ENCODE data around the gene RAB23. TPM values are rescaled to one million over a fixed set of nuclear protein-coding genes. Genes with fewer than 3 reads are reported as not detected.

The RAB23 gene
- total RNA-seq, 1 donor from 2014 or later, result 21.4 TPM

DNA sequence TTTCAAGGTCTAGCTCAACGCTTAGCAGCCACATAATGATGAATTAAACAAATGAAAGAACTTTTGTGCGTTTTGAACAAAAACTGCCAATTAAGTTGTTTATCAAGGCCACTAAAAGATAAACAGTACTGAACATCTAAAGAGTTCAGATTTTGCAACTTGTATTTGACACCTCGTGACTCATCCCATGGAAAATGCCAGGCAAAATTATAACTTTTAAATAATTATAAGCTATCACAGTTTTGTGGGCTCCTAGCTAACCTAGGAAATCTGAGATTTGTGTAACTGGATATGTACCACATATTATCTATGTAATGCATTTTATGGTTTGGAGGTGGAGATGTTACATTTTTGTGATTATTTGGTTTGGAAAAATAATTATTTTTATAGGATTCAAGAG, 59.6 kb downstream of the RAB23 start:
- H3K27me3 ChIP-seq (ENCODE audit: insufficient read depth, low read length), result no peaks in the 10 kb centered on the region
- Mint-ChIP-seq H3K9me3 (ENCODE audit: unreplicated experiment) (no peaks in the 10 kb centered on the region), H3K27me3 (ENCODE audit: low read depth, unreplicated experiment) (no peaks in the 10 kb centered on the region), H3K27ac (ENCODE audit: unreplicated experiment) (no peak overlapping the region), H3K4me1 (ENCODE audit: low read depth, unreplicated experiment) (peaks cover 6% of the 10 kb centered on the region), H3K4me3 (ENCODE audit: unreplicated experiment) (no peak overlapping the region), H3K36me3 (ENCODE audit: low read depth, unreplicated experiment) (peaks cover 4% of the 10 kb centered on the region)
- H3K9ac ChIP-seq (ENCODE audit: low read length), result no peak overlapping the region
- no peaks in the 10 kb centered on the region for H3K4me1 ChIP-seq (ENCODE audit: insufficient read depth, low read length)
- no peaks in the 10 kb centered on the region for H4K20me1 ChIP-seq (ENCODE audit: insufficient read depth, low read length)
- no peak for DNase-seq (ENCODE audit: low read depth)
- no peak overlapping the region for H3K27ac ChIP-seq (ENCODE audit: low read depth, low read length)
- TF ChIP-seq, protein P1, sequence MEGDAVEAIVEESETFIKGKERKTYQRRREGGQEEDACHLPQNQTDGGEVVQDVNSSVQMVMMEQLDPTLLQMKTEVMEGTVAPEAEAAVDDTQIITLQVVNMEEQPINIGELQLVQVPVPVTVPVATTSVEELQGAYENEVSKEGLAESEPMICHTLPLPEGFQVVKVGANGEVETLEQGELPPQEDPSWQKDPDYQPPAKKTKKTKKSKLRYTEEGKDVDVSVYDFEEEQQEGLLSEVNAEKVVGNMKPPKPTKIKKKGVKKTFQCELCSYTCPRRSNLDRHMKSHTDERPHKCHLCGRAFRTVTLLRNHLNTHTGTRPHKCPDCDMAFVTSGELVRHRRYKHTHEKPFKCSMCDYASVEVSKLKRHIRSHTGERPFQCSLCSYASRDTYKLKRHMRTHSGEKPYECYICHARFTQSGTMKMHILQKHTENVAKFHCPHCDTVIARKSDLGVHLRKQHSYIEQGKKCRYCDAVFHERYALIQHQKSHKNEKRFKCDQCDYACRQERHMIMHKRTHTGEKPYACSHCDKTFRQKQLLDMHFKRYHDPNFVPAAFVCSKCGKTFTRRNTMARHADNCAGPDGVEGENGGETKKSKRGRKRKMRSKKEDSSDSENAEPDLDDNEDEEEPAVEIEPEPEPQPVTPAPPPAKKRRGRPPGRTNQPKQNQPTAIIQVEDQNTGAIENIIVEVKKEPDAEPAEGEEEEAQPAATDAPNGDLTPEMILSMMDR (IDR thresholded peaks at IDR 0.05; ENCODE audit: insufficient read depth, low read depth, low read length), result no peak
- no peak for TF ChIP-seq EZH2 (IDR thresholded peaks at IDR 0.05; ENCODE audit: insufficient read depth, low read length)
- no peaks in the 10 kb centered on the region for H3K9me3 ChIP-seq (ENCODE audit: insufficient read depth, low read depth, low read length)
- H3K4me2 ChIP-seq (ENCODE audit: low read length), result no peak overlapping the region
- H3K79me2 ChIP-seq (ENCODE audit: insufficient read depth, low read length), result no peaks in the 10 kb centered on the region
- no peak overlapping the region for H3K4me3 ChIP-seq (ENCODE audit: insufficient read depth, low read depth, low read length)
- H2AFZ ChIP-seq (ENCODE audit: low read depth, low read length), result no peak overlapping the region
- H3K36me3 ChIP-seq (ENCODE audit: insufficient read depth, low read length), result peaks cover 12% of the 10 kb centered on the region
- no peak for FAIRE-seq

DNA sequence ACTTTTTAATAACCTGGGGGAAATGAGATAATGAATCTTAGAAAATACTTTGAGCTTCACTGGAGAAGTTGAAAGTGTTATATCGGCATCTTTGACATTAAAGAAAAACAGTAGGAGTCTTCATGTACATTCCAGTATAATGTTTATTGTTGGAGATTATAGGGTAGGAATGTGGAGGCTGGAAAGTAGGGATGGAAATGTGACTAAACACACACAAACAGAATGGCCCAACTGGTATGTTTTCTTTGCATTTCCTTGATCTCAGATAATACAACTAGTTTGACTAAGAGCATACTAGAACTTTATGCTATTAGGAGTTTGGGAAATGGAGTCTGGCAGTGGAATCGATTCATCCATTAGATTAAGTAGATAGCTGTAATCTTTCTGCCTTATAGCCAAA, 60.1 kb downstream of the RAB23 start:
- H3K36me3 Mint-ChIP-seq (ENCODE audit: low read depth, unreplicated experiment), result peaks cover 4% of the 10 kb centered on the region
- Histone ChIP-seq H3K4me1 (ENCODE audit: insufficient read depth, low read length) (no peaks in the 10 kb centered on the region), H3K27ac (ENCODE audit: low read depth, low read length) (no peak overlapping the region), H3K27me3 (ENCODE audit: insufficient read depth, low read length) (no peaks in the 10 kb centered on the region), H3K4me3 (ENCODE audit: insufficient read depth, low read depth, low read length) (no peak overlapping the region), H3K9me3 (ENCODE audit: insufficient read depth, low read depth, low read length) (no peaks in the 10 kb centered on the region), H3K36me3 (ENCODE audit: insufficient read depth, low read length) (peaks cover 7% of the 10 kb centered on the region), H3K9ac (ENCODE audit: low read length) (no peak overlapping the region), H2AFZ (ENCODE audit: low read depth, low read length) (no peak overlapping the region), H3K4me2 (ENCODE audit: low read length) (no peak overlapping the region), H4K20me1 (ENCODE audit: insufficient read depth, low read length) (no peaks in the 10 kb centered on the region), H3K79me2 (ENCODE audit: insufficient read depth, low read length) (no peaks in the 10 kb centered on the region)
- H3K4me1 Mint-ChIP-seq (ENCODE audit: low read depth, unreplicated experiment), result peaks cover 6% of the 10 kb centered on the region
- no peak overlapping the region for H3K27ac Mint-ChIP-seq (ENCODE audit: unreplicated experiment)
- no peak overlapping the region for H3K4me3 Mint-ChIP-seq (ENCODE audit: unreplicated experiment)
- no peak for TF ChIP-seq EZH2 (IDR thresholded peaks at IDR 0.05; ENCODE audit: insufficient read depth, low read length)
- no peaks in the 10 kb centered on the region for H3K27me3 Mint-ChIP-seq (ENCODE audit: low read depth, unreplicated experiment)
- no peaks in the 10 kb centered on the region for H3K9me3 Mint-ChIP-seq (ENCODE audit: unreplicated experiment)
- FAIRE-seq (peak; percentile 13), DNase-seq (ENCODE audit: low read depth) (no peak)

DNA sequence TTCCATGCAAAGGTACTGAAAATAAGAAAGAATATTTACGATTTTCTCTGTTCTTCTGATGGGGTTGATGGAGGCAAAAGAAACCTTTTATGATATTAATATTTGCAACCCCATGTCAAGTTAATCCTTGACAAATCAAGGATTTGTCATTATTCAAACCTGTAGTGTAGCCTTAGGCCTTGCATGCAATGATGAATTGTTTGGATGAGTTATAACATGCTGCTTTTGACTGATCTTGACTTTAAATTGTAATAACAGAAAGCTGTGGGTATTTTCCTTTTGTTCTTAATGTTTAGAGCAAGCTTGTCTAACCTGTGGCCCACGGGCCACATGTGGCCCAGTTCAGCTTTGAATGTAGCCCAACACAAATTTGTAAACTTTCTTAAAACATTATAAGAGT, 63.0 kb downstream of the RAB23 start:
- H3K79me2 ChIP-seq (ENCODE audit: insufficient read depth, low read length), result no peaks in the 10 kb centered on the region
- Mint-ChIP-seq H3K4me1 (ENCODE audit: low read depth, unreplicated experiment) (peaks cover 6% of the 10 kb centered on the region), H3K27me3 (ENCODE audit: low read depth, unreplicated experiment) (no peaks in the 10 kb centered on the region), H3K36me3 (ENCODE audit: low read depth, unreplicated experiment) (peaks cover 4% of the 10 kb centered on the region), H3K9me3 (ENCODE audit: unreplicated experiment) (no peaks in the 10 kb centered on the region), H3K27ac (ENCODE audit: unreplicated experiment) (no peak overlapping the region), H3K4me3 (ENCODE audit: unreplicated experiment) (no peak overlapping the region)
- H3K9me3 ChIP-seq (ENCODE audit: insufficient read depth, low read depth, low read length), result no peaks in the 10 kb centered on the region
- FAIRE-seq, result no peak
- peaks cover 9% of the 10 kb centered on the region for H3K36me3 ChIP-seq (ENCODE audit: insufficient read depth, low read length)
- H3K9ac ChIP-seq (ENCODE audit: low read length), result no peak overlapping the region
- H3K27ac ChIP-seq (ENCODE audit: low read depth, low read length), result no peak overlapping the region
- TF ChIP-seq, protein P1 (IDR thresholded peaks at IDR 0.05; ENCODE audit: insufficient read depth, low read depth, low read length), result no peak
- no peak for TF ChIP-seq EZH2 (IDR thresholded peaks at IDR 0.05; ENCODE audit: insufficient read depth, low read length)
- no peak overlapping the region for H2AFZ ChIP-seq (ENCODE audit: low read depth, low read length)
- no peaks in the 10 kb centered on the region for H3K27me3 ChIP-seq (ENCODE audit: insufficient read depth, low read length)
- DNase-seq (ENCODE audit: low read depth), result no peak
- H3K4me2 ChIP-seq (ENCODE audit: low read length), result no peak overlapping the region
- no peak overlapping the region for H3K4me3 ChIP-seq (ENCODE audit: insufficient read depth, low read depth, low read length)
- H3K4me1 ChIP-seq (ENCODE audit: insufficient read depth, low read length), result no peaks in the 10 kb centered on the region
- H4K20me1 ChIP-seq (ENCODE audit: insufficient read depth, low read length), result no peaks in the 10 kb centered on the region
